Activated CD4-positive, alpha-beta T cell treated with anti-CD3 and anti-CD28 coated beads for 4 hours (primary cell): ENCODE results near the gene AFAP1L2.

Source experiments
- DNase-seq, 2 donors: peaks; one replicate each; pipeline ENCODE4 v3.0.0-alpha.2; 2020

The AFAP1L2 gene

DNA sequence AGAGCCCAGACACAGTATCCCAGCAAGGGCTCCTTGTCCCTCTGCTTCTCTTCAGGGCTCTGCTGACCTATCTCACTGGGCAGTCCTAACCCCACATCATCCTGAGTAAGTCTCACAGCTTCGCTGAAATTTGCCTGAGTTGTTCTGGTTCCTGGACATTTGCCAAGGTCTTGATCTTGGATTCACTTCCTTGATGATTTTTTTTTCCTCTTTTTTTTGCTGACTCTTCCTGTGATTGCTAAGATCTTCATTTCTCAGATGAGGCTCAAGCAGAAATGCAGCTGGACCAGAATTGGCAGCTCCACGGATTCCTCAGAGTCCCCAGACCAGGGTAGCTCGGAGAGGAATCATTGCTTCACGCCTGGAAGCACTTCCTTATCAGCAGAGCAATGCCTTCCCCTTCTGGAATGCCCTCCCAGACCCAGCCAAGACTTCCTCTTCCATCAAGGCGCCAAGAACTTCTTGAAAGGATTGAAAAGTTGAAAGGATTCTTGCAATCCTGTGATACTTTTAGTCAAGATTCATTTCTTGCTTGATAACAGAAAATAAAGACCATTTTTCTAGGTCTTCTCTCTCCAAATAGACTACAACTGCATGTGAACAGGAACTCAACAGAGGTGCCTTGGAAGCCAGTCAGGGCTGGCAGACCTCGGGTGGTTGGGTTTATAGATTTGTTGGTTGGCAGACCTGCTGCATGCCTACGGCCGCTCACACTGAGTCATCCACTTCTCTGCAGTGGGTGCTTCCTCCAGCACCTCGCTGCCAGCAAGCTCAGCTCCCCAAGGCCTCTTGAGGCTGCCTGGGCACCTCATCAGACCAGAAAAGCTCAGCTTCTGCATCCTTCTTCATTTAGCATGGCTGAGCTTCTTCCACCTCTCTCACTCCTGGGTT lies 8.8 kb upstream of the AFAP1L2 start:
- no peak for DNase-seq

GRCh38 chr10:114408968-114409444 lies 4.7 kb upstream of the AFAP1L2 start:
- no peak for DNase-seq

GRCh38 chr10:114408112-114408967 lies 4.0 kb upstream of the AFAP1L2 start:
- DNase-seq = no peak

GRCh38 chr10:114406455-114406854 lies 2.2 kb upstream of the AFAP1L2 start:
- DNase-seq = no peak

GRCh38 chr10:114405011-114405350 lies 679 bp upstream of the AFAP1L2 start:
- no peak for DNase-seq

DNA sequence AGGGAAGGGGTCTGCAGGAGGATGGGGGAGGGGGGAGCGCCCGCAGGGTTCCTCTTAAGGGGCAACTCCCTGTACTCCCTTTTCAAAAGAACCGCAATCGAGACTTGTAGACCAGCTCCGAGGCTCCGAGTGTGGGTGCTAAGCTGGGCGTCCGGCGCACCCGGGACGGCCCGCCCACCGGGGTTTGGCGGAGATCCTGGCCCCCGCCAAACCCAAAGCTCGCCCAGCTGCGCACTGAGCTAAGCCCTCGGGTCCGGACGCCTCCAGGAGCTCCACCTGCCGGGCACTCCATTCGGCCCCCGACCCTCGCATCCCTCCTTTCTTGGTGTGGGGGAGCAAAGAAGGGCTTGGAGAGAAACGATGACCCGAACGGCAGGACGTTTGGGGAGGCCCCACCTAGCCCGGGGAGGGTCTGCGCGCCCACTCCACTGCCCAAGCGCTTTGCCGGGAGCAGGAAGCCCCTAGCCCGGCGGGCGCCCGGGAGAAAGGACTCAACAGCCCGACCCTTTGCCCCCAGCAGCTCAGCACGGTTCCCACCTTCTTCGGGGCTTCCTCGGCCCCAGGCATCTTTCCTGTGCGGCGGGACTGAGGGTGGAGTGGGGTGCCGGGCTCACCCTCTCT lies 651 bp downstream of the AFAP1L2 start:
- DNase-seq = no peak

GRCh38 chr10:114402871-114403540 lies 1.3 kb downstream of the AFAP1L2 start:
- no peak for DNase-seq

DNA sequence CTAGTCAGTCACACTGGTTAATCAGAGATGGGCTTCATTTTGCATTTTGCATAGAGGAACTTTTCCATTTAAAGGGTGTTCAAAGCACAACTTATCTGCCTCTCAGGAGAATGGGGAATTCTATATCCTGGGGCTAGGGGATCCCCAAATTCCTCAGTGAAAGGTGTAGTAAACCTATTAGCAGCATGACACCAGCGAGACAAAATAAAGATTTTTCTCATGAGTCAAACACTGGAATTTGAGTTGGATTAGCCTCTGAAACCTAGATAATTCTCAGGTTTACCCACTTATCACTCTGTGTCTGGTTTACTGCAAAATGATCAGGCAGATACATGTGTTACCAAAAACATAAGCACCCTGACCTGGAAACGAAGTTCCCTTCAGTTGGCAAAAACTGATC lies 2.1 kb downstream of the AFAP1L2 start:
- DNase-seq = no peak

- DNase-seq = no peak
Observed at GRCh38 chr10:114401195-114401791, 3.0 kb downstream of the AFAP1L2 start.

- no peak for DNase-seq
Observed at GRCh38 chr10:114400091-114400490, 4.2 kb downstream of the AFAP1L2 start.

DNA sequence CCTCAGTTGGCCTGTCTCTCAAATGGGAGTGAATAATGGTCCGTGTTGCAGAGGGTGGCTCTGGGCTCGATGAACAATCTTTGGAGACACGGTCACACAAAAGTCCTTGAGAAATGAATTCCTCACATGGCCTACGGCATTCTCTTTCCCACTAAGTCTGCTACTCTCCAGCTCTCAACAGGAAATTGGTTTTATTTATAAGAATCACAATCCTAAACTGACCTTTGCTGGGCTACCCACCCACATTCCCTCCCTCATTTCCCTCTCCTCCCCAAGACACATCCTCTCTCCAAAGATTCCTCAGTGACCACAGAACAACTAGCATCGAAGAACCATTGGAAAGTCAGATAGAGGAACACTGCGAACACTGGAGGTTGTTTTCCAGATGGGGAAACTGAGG lies 4.7 kb downstream of the AFAP1L2 start:
- no peak for DNase-seq

DNA sequence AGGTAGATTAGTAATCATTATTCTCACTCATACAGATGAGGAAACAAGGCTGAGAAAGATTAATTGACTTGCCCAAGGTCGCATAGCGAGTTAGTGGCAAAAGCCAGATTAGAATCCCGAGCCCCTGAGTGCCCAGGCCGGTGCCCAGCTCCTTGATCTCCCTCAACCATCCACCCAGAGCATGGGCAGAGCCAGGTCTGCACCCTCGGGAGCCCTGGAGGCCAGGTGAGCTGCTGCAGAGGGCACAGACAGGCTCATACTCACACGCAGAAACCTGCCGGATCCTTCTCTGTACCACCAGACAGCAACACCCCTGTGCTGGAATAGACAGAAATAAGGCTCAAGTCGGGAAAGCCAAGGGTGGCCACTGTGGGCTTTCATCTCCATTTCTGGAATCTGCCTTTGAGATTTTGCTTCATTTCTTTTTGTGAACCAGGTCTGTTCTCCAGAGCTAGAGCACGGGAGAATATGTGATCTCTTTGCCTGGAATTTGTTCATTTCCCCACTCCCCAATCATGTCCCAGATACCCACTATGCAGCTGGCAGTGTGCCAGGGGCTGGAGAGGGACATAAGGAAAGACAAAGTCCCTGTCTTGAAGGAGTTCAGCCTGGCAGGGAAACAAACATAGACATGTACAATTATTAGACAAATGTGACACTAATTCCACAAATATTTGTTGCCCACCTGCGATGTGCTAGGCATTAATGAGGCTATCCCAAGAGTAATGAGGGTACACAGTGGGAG lies 5.5 kb downstream of the AFAP1L2 start:
- DNase-seq = no peak

GRCh38 chr10:114397651-114398145 lies 6.6 kb downstream of the AFAP1L2 start:
- DNase-seq = no peak

- no peak for DNase-seq
Observed at GRCh38 chr10:114396464-114396863, 7.8 kb downstream of the AFAP1L2 start.

- DNase-seq = no peak
Observed at GRCh38 chr10:114395366-114396022, 8.8 kb downstream of the AFAP1L2 start.

DNA sequence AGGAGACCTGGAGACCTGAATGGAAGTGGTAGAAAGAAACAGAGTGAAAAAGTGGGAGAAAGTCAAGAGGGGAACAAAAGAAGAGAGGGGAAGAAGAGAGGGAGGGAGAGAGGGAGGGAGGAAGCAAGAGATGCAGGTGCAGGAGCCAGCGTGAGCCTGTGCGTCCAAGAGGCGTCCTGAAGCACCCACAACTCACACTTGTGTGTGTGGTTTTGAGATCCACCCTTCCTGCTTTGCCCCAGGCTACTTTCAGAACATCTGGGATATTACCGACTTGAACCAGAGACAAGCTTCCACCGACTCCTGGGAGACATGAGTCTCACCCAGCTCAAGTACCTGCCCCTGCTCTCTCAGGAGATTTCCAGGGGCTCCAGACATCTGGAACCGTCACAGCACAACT lies 9.8 kb downstream of the AFAP1L2 start:
- DNase-seq = no peak

GRCh38 chr10:114393886-114394285 lies 10.4 kb downstream of the AFAP1L2 start:
- no peak for DNase-seq

GRCh38 chr10:114393482-114393881 lies 10.8 kb downstream of the AFAP1L2 start:
- DNase-seq = no peak

DNA sequence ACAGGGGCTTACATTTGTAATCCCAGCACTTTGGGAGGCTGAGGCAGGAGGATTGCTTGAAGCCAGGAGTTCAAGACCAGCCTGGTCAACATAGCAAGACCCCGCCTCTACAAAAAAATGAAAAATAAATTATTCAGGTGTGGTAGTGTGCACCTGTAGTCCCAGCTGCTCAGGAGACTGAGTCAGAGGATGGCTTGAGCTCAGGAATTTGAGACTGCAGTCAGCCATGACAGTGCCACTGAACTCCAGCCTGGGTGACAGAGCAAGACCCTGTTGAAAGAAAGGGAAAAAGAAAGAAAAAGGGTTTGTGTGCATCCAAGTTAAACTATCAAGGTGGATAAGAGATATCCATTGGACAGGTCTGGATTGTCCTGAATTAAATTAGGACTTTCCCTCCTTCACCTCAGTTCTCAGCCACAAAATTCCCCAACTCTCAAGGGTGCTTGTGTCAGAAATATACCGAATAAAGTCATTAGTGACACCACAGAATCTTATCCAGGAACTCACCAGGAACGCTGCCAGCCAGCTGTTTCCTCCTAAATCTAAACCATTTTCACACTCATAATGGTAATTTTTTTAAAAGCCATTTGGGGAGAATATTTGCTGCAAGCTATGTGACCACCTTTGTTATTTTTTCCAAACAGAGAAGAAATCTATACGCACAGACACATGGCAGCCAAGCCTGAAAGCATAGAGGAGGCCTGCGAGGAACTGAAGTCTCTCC lies 12.0 kb downstream of the AFAP1L2 start:
- no peak for DNase-seq

- no peak for DNase-seq
Observed at GRCh38 chr10:114391599-114391998, 12.7 kb downstream of the AFAP1L2 start.
